SK-N-SH (cell line): ENCODE measurements around the gene FOXF1. TPM values are rescaled to one million over a fixed set of nuclear protein-coding genes. Genes with fewer than 3 reads are reported as not detected.

Experiments used
- CTCF ChIA-PET: fragments of 300-600, 350-600 bp; formaldehyde crosslinking; extraction: SDS; loops from one replicate; lab custom pipeline; 2021; lab: Yijun Ruan, JAX
- POLR2A ChIA-PET: fragments of 350-600 bp; sonication (Branson Sonifier 250); formaldehyde crosslinking; extraction: SDS; loops from one replicate; lab custom pipeline; 2020; ENCODE audit warnings: antibody characterized with exemption, inconsistent platforms; lab: Yijun Ruan, JAX
- DNase-seq: peaks from one replicate; pipeline ENCODE4 v3.0.0; 2012
- H2AFZ ChIP-seq: fragments of 200-600 bp; sonication (generic); 2 replicates; pipeline ENCODE4 v1.8.1; 2016; ENCODE audit warnings: antibody characterized with exemption, mild to moderate bottlenecking, low read depth
- H3F3A ChIP-seq: fragments of 200-600 bp; sonication (generic); replicated peaks from 2 replicates; pipeline ENCODE3; 2016; ENCODE audit warnings: antibody characterized with exemption, mild to moderate bottlenecking; ENCODE audit not compliant: insufficient read depth
- H3K27ac ChIP-seq, 2 experiments: fragments of 200-500 bp in 1 of 2; fragments of 200-600 bp in 1 of 2; sonication (Bioruptor generic) in 1 of 2; sonication (generic), shearing (Covaris generic) in 1 of 2; 2 replicates each; pipeline versions ENCODE4 v1.5.1 to v1.6.1; 2014 to 2016; ENCODE audit warnings: low read depth in 2 of 2, inconsistent platforms in 1 of 2, low read length in 1 of 2, mild to moderate bottlenecking in 1 of 2, mixed read lengths in 1 of 2
- H3K27me3 ChIP-seq: fragments of 200-600 bp; sonication (generic), shearing (Covaris generic); 2 replicates; pipeline ENCODE4 v1.6.1; 2016; ENCODE audit warnings: mixed run types; ENCODE audit not compliant: insufficient read depth
- H3K36me3 ChIP-seq, 2 experiments: fragments of 200-500 bp in 1 of 2; fragments of 200-600 bp in 1 of 2; sonication (Bioruptor generic) in 1 of 2; sonication (generic) in 1 of 2; replicated peaks in 1 of 2; 2 replicates each; pipeline versions ENCODE3 to v1.5.1; 2014 to 2016; ENCODE audit warnings: low read length in 1 of 2, mild to moderate bottlenecking in 1 of 2; ENCODE audit not compliant: insufficient read depth in 2 of 2, control insufficient read depth in 1 of 2
- H3K4me1 ChIP-seq, 2 experiments: fragments of 200-500 bp in 1 of 2; fragments of 200-600 bp in 1 of 2; sonication (Bioruptor generic) in 1 of 2; sonication (generic), shearing (Covaris generic) in 1 of 2; 2 replicates each; pipeline versions ENCODE4 v1.5.1 to v1.6.1; 2014 to 2016; ENCODE audit warnings: low read depth in 1 of 2, low read length in 1 of 2, mixed run types in 1 of 2; ENCODE audit not compliant: insufficient read depth in 2 of 2, control insufficient read depth in 1 of 2
- H3K4me2 ChIP-seq: fragments of 200-600 bp; sonication (generic), shearing (Covaris generic); 2 replicates; pipeline ENCODE4 v1.6.1; 2017; ENCODE audit warnings: mixed run types
- H3K4me3 ChIP-seq, 2 experiments: fragments of 200-500 bp in 1 of 2; fragments of 200-600 bp in 1 of 2; sonication (Bioruptor generic) in 1 of 2; sonication (generic), shearing (Covaris generic) in 1 of 2; 2 replicates each; pipeline versions ENCODE4 v1.5.1 to v1.8.1; 2014 to 2016; ENCODE audit warnings: low read depth in 2 of 2, inconsistent platforms in 1 of 2, low read length in 1 of 2, mild to moderate bottlenecking in 1 of 2, mixed read lengths in 1 of 2, moderate library complexity in 1 of 2
- H3K79me2 ChIP-seq: fragments of 200-600 bp; sonication (generic); 2 replicates; pipeline ENCODE4 v1.8.1; 2017; ENCODE audit warnings: mild to moderate bottlenecking; ENCODE audit not compliant: insufficient read depth
- H3K9ac ChIP-seq: fragments of 200-600 bp; sonication (generic); 2 replicates; pipeline ENCODE4 v1.6.1; 2017; ENCODE audit warnings: mixed run types
- H3K9me2 ChIP-seq: fragments of 200-600 bp; sonication (generic); 2 replicates; pipeline ENCODE4 v1.6.1; 2017; ENCODE audit warnings: mixed run types
- H3K9me3 ChIP-seq: fragments of 200-600 bp; sonication (generic); 2 replicates; pipeline ENCODE4 v1.6.1; 2017; ENCODE audit warnings: mixed run types, mild to moderate bottlenecking, moderate library complexity
- H4K20me1 ChIP-seq: fragments of 200-600 bp; sonication (generic); 2 replicates; pipeline ENCODE4 v1.6.1; 2017; ENCODE audit warnings: mild to moderate bottlenecking, mixed run types; ENCODE audit not compliant: insufficient read depth
- EZH2phosphoT487 ChIP-seq: fragments of 200-600 bp; sonication (generic); IDR thresholded peaks from 2 replicates; pipeline ENCODE4 v1.6.1; 2017; ENCODE audit warnings: low read depth, mixed run types, mild to moderate bottlenecking, antibody characterized with exemption, moderate library complexity, borderline replicate concordance
- FOSL2 ChIP-seq: IDR thresholded peaks from 2 replicates; pipeline ENCODE4 v1.4.0; 2012; ENCODE audit warnings: low read depth, mild to moderate bottlenecking, moderate library complexity, borderline replicate concordance
- FOXM1 ChIP-seq: IDR thresholded peaks from 2 replicates; pipeline ENCODE4 v1.4.0; 2012; ENCODE audit warnings: low read depth, mild to moderate bottlenecking
- GABPA ChIP-seq: IDR thresholded peaks from 2 replicates; pipeline ENCODE4 v1.4.0; 2012; ENCODE audit warnings: low read depth, mild to moderate bottlenecking
- JUND ChIP-seq: IDR thresholded peaks from 2 replicates; pipeline ENCODE4 v1.4.0; 2012
- MEF2A ChIP-seq: IDR thresholded peaks from 2 replicates; pipeline ENCODE4 v1.4.0; 2012; ENCODE audit warnings: low read depth, borderline replicate concordance
- NFIC ChIP-seq: IDR thresholded peaks from 2 replicates; pipeline ENCODE4 v1.4.0; 2012; ENCODE audit warnings: borderline replicate concordance
- RAD21 ChIP-seq: IDR thresholded peaks from 2 replicates; pipeline ENCODE4 v1.6.1; 2012; ENCODE audit warnings: mild to moderate bottlenecking, low read length
- TCF12 ChIP-seq: IDR thresholded peaks from 2 replicates; pipeline ENCODE4 v1.4.0; 2012
- TEAD4 ChIP-seq: IDR thresholded peaks from 2 replicates; pipeline ENCODE4 v1.4.0; 2012; ENCODE audit warnings: mild to moderate bottlenecking, borderline replicate concordance; ENCODE audit not compliant: insufficient read depth
- YY1 ChIP-seq: IDR thresholded peaks from 2 replicates; pipeline ENCODE4 v1.4.0; 2012; ENCODE audit warnings: low read depth, mild to moderate bottlenecking
- WGBS: methylation state at CpG from one replicate; pipeline ENCODE4 v1.1.6; 2017; ENCODE audit warnings: low lambda C conversion rate; 5-methylcytosine and 5-hydroxymethylcytosine counted together
- polyA plus RNA-seq, 3 experiments: library from polyadenylated mRNA; depleted of rRNA; stranded (reverse); fragments of >200 nt; gene quantifications; 2 replicates each; pipeline ENCODE4 v1.2.3, GENCODE V29; 2012
- TF ChIP-seq, protein P1 (sequence below): fragments of 150-350 bp; IDR thresholded peaks from 2 replicates; pipeline ENCODE4 v1.6.1; 2017; ENCODE audit warnings: antibody characterized with exemption, low read length, low read depth, borderline replicate concordance
- TF ChIP-seq, protein P2 (sequence below): fragments of 150-350 bp; IDR thresholded peaks from 2 replicates; pipeline ENCODE4 v1.6.1; 2016; ENCODE audit warnings: mild to moderate bottlenecking, low read depth, low read length
- TF ChIP-seq, protein P3 (sequence below): IDR thresholded peaks from 2 replicates; pipeline ENCODE4 v1.4.0; 2012; ENCODE audit warnings: low read depth, borderline replicate concordance

Gene FOXF1
- polyA plus RNA-seq, 1 of the 3 experiments (the other 2 are of a cell fraction) = 0.02 TPM

DNA sequence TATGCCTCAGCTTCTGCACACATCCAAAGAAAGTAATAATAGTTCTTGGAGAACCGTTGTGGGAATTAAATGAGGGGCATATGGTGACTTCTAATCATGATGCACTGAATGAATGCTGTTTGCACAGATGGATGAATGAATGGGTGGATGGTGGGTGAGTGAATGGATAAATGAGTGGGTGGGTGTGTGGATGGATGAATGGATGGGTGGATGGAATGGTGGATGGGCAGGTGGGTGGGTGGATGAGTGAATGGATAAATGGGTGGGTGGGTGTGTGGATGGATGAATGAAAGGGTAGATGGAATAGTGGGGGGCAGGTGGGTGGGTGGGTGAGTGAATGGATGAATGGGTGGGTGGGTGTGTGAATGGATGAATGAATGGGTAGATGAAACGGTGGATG lies 44.9 kb upstream of the FOXF1 start:
- Histone ChIP-seq H3K79me2 (no peaks in the 10 kb centered on the region), H3K9ac (no peak overlapping the region), H3K36me3 (no peaks in the 10 kb centered on the region), H3K4me3 (no peak overlapping the region), H3K9me3 (no peaks in the 10 kb centered on the region), H3K4me2 (no peak overlapping the region), H2AFZ (no peak overlapping the region), H4K20me1 (no peaks in the 10 kb centered on the region), H3F3A (no peaks in the 10 kb centered on the region), H3K4me1 (no peaks in the 10 kb centered on the region), H3K27ac (no peak overlapping the region), H3K9me2 (no peaks in the 10 kb centered on the region), H3K27me3 (peaks cover 34% of the 10 kb centered on the region)
- TF ChIP-seq FOSL2 (no peak), RAD21 (no peak), NFIC (no peak), EZH2phosphoT487 (no peak), MEF2A (no peak), FOXM1 (no peak), TCF12 (no peak), JUND (no peak), TEAD4 (no peak), GABPA (no peak)
- TF ChIP-seq, protein P1, sequence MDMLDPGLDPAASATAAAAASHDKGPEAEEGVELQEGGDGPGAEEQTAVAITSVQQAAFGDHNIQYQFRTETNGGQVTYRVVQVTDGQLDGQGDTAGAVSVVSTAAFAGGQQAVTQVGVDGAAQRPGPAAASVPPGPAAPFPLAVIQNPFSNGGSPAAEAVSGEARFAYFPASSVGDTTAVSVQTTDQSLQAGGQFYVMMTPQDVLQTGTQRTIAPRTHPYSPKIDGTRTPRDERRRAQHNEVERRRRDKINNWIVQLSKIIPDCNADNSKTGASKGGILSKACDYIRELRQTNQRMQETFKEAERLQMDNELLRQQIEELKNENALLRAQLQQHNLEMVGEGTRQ = no peak
- TF ChIP-seq, protein P2, sequence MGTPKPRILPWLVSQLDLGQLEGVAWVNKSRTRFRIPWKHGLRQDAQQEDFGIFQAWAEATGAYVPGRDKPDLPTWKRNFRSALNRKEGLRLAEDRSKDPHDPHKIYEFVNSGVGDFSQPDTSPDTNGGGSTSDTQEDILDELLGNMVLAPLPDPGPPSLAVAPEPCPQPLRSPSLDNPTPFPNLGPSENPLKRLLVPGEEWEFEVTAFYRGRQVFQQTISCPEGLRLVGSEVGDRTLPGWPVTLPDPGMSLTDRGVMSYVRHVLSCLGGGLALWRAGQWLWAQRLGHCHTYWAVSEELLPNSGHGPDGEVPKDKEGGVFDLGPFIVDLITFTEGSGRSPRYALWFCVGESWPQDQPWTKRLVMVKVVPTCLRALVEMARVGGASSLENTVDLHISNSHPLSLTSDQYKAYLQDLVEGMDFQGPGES = no peak
- WGBS = 6% methylated on average over 2 of the region's 2 CpGs
- DNase-seq = no peak
- ChIA-PET POLR2A (no interaction called here), CTCF (no interaction called here)

DNA sequence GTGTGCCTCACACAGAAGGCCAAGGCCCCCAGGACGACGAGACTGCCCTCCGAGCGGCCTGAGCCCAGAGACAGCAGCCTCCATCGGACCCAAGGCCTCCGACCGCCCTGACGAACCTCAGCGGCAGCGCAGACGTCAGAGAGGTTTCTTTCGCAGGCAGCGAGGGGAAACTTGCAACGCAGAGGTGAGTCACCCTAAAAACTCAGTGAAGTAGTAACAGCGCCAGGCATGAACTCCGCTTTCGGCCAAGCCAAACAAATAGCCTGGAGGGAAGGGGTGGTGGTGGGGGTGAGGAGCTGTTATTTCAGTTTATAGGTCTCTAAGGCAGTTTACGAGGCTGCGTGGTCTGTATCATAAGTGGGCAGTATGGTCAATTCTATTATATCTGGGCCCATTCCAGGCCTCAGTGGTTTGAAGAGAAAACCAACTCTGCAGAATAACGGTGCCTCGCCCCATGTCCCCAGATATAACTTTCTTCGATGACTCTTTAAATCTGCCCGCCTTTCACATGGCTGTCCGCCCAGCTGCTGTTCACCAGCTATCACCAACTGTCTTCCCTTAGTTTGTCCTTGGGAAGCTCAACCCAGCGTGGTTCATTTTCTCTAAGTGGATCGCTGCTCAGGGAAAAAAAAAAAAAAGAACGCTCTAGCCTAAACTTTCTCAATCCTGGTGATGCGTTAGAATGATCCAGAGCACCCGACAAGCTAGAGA lies 43.5 kb upstream of the FOXF1 start:
- 43% methylated on average over 14 of the region's 29 CpGs for WGBS
- Histone ChIP-seq H3K9me2 (no peaks in the 10 kb centered on the region), H3F3A (no peaks in the 10 kb centered on the region), H3K27me3 (peaks cover 29% of the 10 kb centered on the region), H3K4me2 (no peak overlapping the region), H3K79me2 (no peaks in the 10 kb centered on the region), H3K9me3 (no peaks in the 10 kb centered on the region), H3K4me1 (no peaks in the 10 kb centered on the region), H3K4me3 (no peak overlapping the region), H4K20me1 (no peaks in the 10 kb centered on the region), H3K36me3 (no peaks in the 10 kb centered on the region), H3K9ac (no peak overlapping the region), H3K27ac (no peak overlapping the region), H2AFZ (no peak overlapping the region)
- ChIA-PET POLR2A (interaction anchor here (0.7 kb wide), 1 partner anchor 26 kb away, joined by 3 read pairs; no protein-coding TSS in a partner anchor), CTCF (no interaction called here)
- DNase-seq = no peak
- TF ChIP-seq, protein P3, sequence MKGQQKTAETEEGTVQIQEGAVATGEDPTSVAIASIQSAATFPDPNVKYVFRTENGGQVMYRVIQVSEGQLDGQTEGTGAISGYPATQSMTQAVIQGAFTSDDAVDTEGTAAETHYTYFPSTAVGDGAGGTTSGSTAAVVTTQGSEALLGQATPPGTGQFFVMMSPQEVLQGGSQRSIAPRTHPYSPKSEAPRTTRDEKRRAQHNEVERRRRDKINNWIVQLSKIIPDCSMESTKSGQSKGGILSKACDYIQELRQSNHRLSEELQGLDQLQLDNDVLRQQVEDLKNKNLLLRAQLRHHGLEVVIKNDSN = no peak
- TF ChIP-seq TCF12 (no peak), YY1 (no peak)
